Measurements from ENCODE around the gene C4orf54.

The C4orf54 gene

GRCh38 chr4:99617374-99617773 lies 40.3 kb downstream of the C4orf54 start:
- no peak for DNase-seq

- no peak for DNase-seq
Measured at GRCh38 chr4:99615170-99615820, 42.3 kb downstream of the C4orf54 start.

GRCh38 chr4:99614491-99614890 lies 43.1 kb downstream of the C4orf54 start:
- DNase-seq: peak in 1 of 3 donors; percentile 1

- no peak for DNase-seq
Measured at GRCh38 chr4:99612704-99613103, 44.9 kb downstream of the C4orf54 start.

- no peak for DNase-seq
Measured at GRCh38 chr4:99612281-99612680, 45.3 kb downstream of the C4orf54 start.

- DNase-seq: no peak
Measured at GRCh38 chr4:99610605-99611175, 46.9 kb downstream of the C4orf54 start.

- DNase-seq: no peak
Measured at GRCh38 chr4:99608417-99608816, 49.2 kb downstream of the C4orf54 start.

All from suppressor macrophage treated with lipopolysaccharide for 1 hour (primary cell).